OCI-LY3 (cell line): Measurements from ENCODE around the gene TMEM255A.

Source experiments
- H2AFZ ChIP-seq: fragments of 200-600, 300-600 bp; shearing (Covaris generic); 2 replicates; pipeline ENCODE4 v1.6.0; 2014; ENCODE audit warnings: antibody characterized with exemption, low read depth, low read length
- H3K27ac ChIP-seq: fragments of 200-600, 300-600 bp; sonication (generic); 2 replicates; pipeline ENCODE4 v1.5.1; 2014; ENCODE audit warnings: mild to moderate bottlenecking, low read length, moderate library complexity, mixed read lengths
- H3K27me3 ChIP-seq: fragments of 200-600, 300-600 bp; sonication (generic); 2 replicates; pipeline ENCODE4 v1.6.1; 2014; ENCODE audit warnings: low read depth, low read length, mixed read lengths
- H3K36me3 ChIP-seq: fragments of 200-600, 300-600 bp; sonication (generic); replicated peaks from 2 replicates; pipeline ENCODE3; 2014; ENCODE audit warnings: low read depth, low read length, mixed read lengths
- H3K4me1 ChIP-seq: fragments of 300-600, 200-600 bp; sonication (generic); 2 replicates; pipeline ENCODE4 v1.6.1; 2014; ENCODE audit warnings: low read length, mixed read lengths
- H3K4me2 ChIP-seq: fragments of 200-600, 300-600 bp; sonication (generic); 2 replicates; pipeline ENCODE4 v1.6.1; 2014; ENCODE audit warnings: low read length, mixed read lengths
- H3K4me3 ChIP-seq: fragments of 300-600, 200-600 bp; sonication (generic); 2 replicates; pipeline ENCODE4 v1.5.1; 2014; ENCODE audit warnings: antibody characterized with exemption, mild to moderate bottlenecking, low read length, moderate library complexity
- H3K79me2 ChIP-seq: fragments of 300-600, 200-600 bp; shearing (Covaris generic); 2 replicates; pipeline ENCODE4 v1.6.1; 2014; ENCODE audit warnings: mild to moderate bottlenecking, low read length, mixed read lengths
- H3K9ac ChIP-seq: fragments of 300-600, 200-600 bp; shearing (Covaris generic); 2 replicates; pipeline ENCODE4 v1.6.0; 2014; ENCODE audit warnings: mild to moderate bottlenecking, low read length, moderate library complexity
- H3K9me3 ChIP-seq: fragments of 200-600, 300-600 bp; shearing (Covaris generic); 2 replicates; pipeline ENCODE4 v1.6.1; 2014; ENCODE audit warnings: low read length, mixed read lengths; ENCODE audit not compliant: insufficient read depth
- H4K20me1 ChIP-seq: fragments of 200-600, 300-600 bp; sonication (generic); 2 replicates; pipeline ENCODE4 v1.6.1; 2016; ENCODE audit warnings: low read length, mixed read lengths; ENCODE audit not compliant: insufficient read depth
- CTCF ChIP-seq: fragments of 200-600, 300-600 bp; sonication (generic); IDR thresholded peaks from 2 replicates; pipeline ENCODE4 v1.5.1; 2014; ENCODE audit warnings: antibody characterized with exemption, low read length, low read depth
- EZH2phosphoT487 ChIP-seq: fragments of 200-600 bp; shearing (Covaris generic); IDR thresholded peaks from 2 replicates; pipeline ENCODE4 v1.6.1; 2018; ENCODE audit warnings: antibody characterized with exemption, mixed run types, low read depth

The TMEM255A gene

GRCh38 chrX:120310861-120311726, at the start of gene TMEM255A:
TSS of gene TMEM255A (minus strand) at chrX:120311461. CDS start at chrX:120311309, 152 bp downstream.
- Histone ChIP-seq H3K27ac (no peak within 1 kb of the TSS), H3K9me3 (no peaks in the 10 kb centered on the region), H2AFZ (peak within 1 kb of the TSS; percentile 82; the same call in 1 of the 2 replicates), H4K20me1 (no peaks in the 10 kb centered on the region), H3K36me3 (no peaks in the 10 kb centered on the region), H3K79me2 (no peaks in the 10 kb centered on the region), H3K4me3 (peak within 1 kb of the TSS; percentile 77), H3K9ac (peak within 1 kb of the TSS; percentile 50; the same call in 1 of the 2 replicates), H3K4me1 (peaks cover 12% of the 10 kb centered on the region), H3K27me3 (peaks cover 23% of the 10 kb centered on the region), H3K4me2 (peak within 1 kb of the TSS; percentile 70)
- TF ChIP-seq CTCF: no peak
- TF ChIP-seq EZH2phosphoT487: no peak

GRCh38 chrX:120358737-120359456, 47.6 kb upstream of the TMEM255A start:
- no peaks in the 10 kb centered on the region for H3K27me3 ChIP-seq

GRCh38 chrX:120357186-120357585, 45.9 kb upstream of the TMEM255A start:
- Histone ChIP-seq H3K9me3 (no peaks in the 10 kb centered on the region), H2AFZ (no peak overlapping the region), H3K4me1 (peaks cover under 1% of the 10 kb centered on the region), H4K20me1 (no peaks in the 10 kb centered on the region), H3K4me3 (no peak overlapping the region), H3K9ac (no peak overlapping the region), H3K36me3 (no peaks in the 10 kb centered on the region), H3K27ac (no peak overlapping the region), H3K4me2 (no peak overlapping the region), H3K79me2 (no peaks in the 10 kb centered on the region), H3K27me3 (no peaks in the 10 kb centered on the region)
- TF ChIP-seq EZH2phosphoT487: no peak
- TF ChIP-seq CTCF: no peak

More at GRCh38 chrX:120358737-120359456, 47.6 kb upstream of the TMEM255A start:
- H3K36me3 ChIP-seq: no peaks in the 10 kb centered on the region
- H3K9ac ChIP-seq: no peak overlapping the region
- H3K27ac ChIP-seq: no peak overlapping the region
- no peak overlapping the region for H2AFZ ChIP-seq
- H3K4me2 ChIP-seq: no peak overlapping the region
- TF ChIP-seq CTCF (no peak), EZH2phosphoT487 (no peak)
- no peaks in the 10 kb centered on the region for H4K20me1 ChIP-seq
- no peaks in the 10 kb centered on the region for H3K9me3 ChIP-seq
- H3K79me2 ChIP-seq: no peaks in the 10 kb centered on the region
- H3K4me1 ChIP-seq: peaks cover 7% of the 10 kb centered on the region
- no peak overlapping the region for H3K4me3 ChIP-seq

- H3K9me3 ChIP-seq: no peaks in the 10 kb centered on the region
- no peak overlapping the region for H3K4me3 ChIP-seq
- no peak overlapping the region for H3K9ac ChIP-seq
- no peaks in the 10 kb centered on the region for H4K20me1 ChIP-seq
- no peaks in the 10 kb centered on the region for H3K36me3 ChIP-seq
- H3K79me2 ChIP-seq: no peaks in the 10 kb centered on the region
- H3K4me2 ChIP-seq: no peak overlapping the region
- no peaks in the 10 kb centered on the region for H3K27me3 ChIP-seq
- H3K27ac ChIP-seq: no peak overlapping the region
- no peak for TF ChIP-seq CTCF
- no peak for TF ChIP-seq EZH2phosphoT487
- no peak overlapping the region for H2AFZ ChIP-seq
- H3K4me1 ChIP-seq: no peaks in the 10 kb centered on the region
Measured at GRCh38 chrX:120356084-120356483, 44.8 kb upstream of the TMEM255A start.
